DMS114 treated with DMSO at 0.1 percent for 48 hours (cell line): ENCODE measurements around the gene PLEKHA7.

Source experiments
- DNase-seq: peaks from one replicate; lab custom pipeline; 2025; ENCODE audit not compliant: unreplicated experiment; lab: John Stamatoyannopoulos, UW

PLEKHA7 gene

DNA sequence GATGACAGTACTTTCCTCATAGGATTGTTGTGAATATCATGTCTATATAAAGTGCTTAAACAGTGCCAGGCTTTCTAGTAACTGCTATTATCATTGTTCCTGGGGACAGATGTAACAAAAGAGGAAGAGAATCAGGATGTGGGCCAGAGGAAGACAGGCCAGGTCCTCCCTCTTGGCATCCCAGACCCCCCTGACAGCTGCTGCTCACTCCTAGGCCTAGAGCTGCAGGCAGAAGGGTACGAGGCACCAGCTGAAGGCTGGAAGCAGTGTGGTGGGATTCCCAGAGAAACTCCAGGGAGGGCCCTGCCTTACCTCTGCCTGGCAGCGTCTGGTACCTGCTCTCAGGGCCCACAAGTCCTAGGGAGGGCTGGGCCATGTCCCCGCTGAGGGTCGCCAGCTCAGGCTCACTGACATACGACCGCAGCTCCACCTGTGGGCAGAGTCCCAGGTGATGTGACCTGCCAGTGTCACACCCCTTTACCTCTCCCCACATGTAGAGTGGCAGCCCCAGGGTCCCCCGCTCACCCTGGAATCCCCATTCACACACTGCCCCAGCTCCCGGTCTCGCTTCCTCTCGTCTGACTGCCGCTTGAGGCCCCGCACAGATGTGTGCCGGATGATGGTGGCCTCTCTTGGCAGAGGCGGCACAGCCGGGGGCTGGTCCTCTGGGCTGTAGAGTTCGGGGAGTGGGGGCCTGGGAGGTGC lies 223.6 kb downstream of the PLEKHA7 start:
- no peak for DNase-seq

DNA sequence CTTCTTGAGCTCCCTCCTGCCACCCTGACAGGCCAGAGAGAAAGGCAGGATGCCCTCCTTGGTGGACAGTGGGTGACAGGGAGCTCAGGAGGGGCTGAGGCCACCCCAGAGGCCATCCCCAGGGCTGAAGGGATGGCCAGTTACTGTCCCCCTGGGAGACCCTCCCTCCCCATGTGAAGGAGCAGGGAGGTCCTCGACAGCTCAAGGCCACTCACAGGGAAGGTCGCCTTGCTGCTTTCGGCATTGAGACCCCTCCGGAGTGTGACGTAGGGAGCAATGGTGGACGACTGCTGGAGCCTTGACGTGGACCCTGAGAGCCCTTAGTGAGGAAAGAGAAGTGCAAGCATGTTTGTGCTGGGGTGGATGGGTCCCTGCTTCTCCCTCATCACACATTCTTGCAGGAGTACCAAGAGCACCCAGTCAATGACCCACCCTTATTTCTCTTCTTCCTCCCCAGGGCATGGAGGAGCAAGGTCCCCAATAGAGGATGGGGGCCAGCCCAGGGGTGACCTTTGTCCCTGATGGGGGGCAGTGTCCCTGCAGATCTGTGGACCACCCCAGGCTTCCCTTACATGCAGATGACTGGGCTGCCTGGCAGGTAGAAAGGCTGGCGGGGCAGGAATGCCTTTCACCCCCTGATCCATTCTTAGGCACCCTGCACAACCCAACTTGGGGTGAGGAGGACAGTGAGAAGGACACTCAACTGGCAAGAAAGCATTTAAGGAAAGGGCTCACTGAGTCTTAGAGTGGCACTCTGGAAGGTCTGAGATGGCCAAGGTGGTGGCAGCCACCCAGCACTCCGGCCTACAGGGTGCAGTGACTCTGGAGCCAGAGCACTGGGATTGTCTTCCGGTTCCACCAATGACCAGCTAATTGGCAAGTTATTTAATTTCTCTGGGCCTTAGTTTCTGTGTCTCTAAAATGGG lies 224.4 kb downstream of the PLEKHA7 start:
- no peak for DNase-seq

GRCh38 chr11:16789063-16789420 lies 225.2 kb downstream of the PLEKHA7 start:
- no peak for DNase-seq

DNA sequence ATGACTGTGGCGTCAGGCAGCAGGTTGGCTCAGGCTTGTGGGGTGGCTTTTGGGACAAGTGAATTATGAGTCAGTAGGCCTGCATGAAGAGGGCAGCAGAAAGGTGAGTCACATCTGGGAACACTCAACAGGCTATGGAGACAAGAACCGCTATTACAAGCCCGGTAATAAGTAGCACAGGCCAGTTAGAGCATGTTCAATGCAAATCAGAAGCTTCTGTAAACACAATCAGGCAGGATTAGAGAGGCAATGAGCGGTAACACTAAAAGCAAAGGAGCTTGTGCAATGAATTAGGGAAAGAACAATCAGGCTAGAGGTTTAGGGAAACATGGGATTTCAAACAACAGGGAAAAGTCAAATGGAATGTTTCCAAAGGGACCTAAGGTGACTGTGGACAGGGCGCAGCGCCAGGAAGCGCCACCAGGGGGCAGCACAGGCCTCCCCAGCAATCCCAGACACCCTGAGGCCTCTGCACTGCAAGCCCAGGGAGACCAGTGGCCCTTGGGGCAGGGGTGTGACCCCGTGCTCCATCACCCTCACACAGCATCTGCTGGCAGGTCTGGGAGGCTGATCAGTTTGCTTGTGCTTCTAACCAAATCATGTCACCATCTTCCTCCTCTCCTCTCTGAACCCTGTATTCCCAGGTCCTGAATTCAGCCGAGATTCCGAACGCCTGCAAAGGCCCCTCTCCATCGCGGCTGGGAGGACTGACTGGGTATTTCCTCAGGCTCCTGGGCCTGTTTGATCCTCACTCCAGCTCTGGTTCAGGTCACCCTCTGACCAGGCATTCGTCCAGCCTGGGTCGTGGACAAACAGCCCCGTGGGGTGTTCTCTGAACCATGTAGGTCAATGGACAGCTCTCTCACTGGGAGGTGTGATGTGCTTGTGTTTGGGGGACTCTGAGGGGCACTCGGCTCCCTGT lies 225.8 kb downstream of the PLEKHA7 start:
- DNase-seq = peak; percentile 1

DNA sequence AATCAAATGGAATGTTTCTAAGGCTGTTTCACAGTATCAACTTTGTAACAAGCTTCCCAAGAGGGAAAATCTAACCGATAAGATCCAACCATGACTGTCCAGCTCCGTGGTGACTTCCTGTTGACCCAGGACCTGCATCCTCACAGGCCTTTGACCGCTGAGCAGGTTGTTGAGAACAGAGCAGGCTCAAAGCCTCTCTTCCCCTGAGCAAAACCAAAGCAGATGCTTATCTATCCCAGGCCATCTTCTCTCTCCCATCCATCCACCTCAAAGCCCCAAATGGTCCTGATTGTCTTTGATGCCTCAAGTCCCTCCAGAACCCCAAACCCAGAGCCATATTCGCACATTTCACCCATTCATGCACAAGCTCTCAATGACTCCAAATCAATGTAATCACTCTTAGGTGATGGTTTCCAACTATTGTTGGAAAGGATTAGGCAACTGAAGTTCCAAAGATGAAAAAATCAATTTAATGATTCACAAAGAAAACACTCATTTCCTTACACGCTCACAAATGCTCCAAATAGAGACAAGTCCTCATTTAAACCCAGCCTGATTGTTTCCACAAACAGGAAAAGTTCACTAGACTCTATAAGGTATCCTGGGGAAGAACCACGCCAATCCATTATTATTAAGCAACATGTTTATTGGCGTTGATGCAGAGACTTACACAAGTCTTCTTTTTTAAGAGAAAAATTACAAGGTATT lies 227.0 kb downstream of the PLEKHA7 start:
- no peak for DNase-seq

GRCh38 chr11:16786131-16786530 lies 228.1 kb downstream of the PLEKHA7 start:
- no peak for DNase-seq

GRCh38 chr11:16785520-16786128 lies 228.6 kb downstream of the PLEKHA7 start:
- peak; percentile 19 for DNase-seq

GRCh38 chr11:16784666-16785065 lies 229.5 kb downstream of the PLEKHA7 start:
- no peak for DNase-seq

- DNase-seq = no peak
These were observed 230.1 kb downstream of the PLEKHA7 start for GRCh38 chr11:16784097-16784496.

DNA sequence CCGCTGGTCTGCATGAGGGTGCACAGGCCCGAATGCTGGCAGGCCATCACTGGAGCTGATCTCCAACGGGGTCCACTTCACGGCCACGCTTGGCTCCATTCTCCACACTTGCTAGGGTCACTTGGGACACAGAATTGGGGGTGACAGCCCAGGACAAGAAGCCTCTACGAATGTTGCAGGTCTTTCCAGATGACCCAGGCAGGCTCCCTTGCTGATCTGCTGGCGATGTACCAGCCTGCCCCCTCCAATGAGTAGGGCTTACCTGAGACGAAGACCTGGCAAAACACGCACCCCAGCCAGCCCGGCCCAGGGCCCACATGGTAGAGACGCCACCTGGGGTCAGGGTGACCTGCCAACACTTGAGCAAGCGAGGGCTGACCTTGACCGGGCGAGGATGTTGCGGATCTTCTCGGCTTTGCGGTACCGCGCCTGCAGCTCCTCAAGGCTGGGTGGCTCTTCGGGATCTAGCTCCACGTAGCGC lies 230.9 kb downstream of the PLEKHA7 start:
- DNase-seq = no peak

DNA sequence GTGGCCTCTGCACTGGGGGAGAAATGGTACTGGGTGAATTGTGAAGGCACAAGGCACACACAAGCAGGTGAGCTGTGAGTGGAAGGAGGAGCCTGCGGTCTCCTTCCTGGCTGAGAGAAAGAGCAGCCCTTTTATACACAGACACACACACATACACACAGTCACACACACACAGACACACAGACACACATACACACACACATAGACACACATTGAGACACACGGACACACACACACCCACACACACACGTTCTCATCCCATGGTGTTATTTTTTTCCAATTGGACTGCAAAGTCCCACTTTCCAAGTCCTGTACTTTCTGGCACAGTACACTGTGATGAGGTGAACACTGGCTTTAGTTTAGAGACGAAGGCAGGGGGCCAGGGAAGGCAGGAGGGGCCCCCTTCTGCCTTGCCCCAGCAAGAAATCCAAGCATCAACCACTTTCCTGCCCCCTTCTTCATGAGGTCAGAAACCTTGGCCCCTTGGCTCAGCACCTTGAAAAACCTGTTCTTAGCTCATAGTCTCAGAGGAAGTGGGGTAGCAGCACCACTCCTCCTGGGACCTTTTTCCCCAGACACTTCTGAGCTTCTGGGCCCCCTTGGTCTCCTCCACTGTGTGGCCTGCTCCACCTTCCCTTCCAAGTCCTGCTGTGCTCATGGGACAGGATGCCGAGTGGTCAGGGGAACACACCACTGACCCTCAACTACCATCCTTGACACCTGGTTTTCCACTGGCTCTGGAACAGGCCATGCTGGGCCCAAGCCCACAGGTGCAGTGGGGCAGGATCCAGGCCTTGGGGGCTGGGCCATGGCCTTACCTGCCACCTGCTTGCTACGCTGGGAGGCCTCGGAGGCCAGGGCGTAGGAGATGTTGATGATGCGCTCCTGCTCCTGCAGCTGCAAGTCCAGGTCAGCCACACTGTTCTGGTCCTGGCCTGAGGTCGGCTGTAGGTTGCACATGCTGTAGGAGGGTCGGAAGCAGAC lies 232.0 kb downstream of the PLEKHA7 start:
- DNase-seq = no peak

- DNase-seq = no peak
These were observed 233.3 kb downstream of the PLEKHA7 start for GRCh38 chr11:16780698-16781550.

DNA sequence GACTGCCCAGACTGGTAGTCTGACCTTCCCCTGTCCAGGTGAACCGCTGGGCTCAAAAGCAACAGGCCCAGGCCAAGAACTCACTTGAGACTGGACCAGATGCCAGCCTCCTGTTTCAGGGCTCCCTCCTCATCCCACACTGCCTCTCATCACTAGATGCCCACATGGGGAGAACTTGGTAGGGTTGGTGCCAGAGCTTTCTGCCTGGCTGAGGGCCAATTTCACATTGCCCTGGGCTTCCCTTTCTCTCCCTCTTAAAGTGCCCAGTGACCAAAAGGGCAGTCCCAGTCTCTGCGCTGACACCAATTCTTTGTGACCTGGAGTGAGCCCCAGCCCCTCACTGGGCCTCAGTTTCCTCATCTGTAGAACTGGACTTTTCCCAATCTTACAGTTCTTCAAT lies 234.1 kb downstream of the PLEKHA7 start:
- no peak for DNase-seq

- no peak for DNase-seq
These were observed 234.8 kb downstream of the PLEKHA7 start for GRCh38 chr11:16779436-16779835.

GRCh38 chr11:16778876-16779275 lies 235.3 kb downstream of the PLEKHA7 start:
- no peak for DNase-seq

- DNase-seq = no peak
These were observed 235.9 kb downstream of the PLEKHA7 start for GRCh38 chr11:16778286-16778685.

DNA sequence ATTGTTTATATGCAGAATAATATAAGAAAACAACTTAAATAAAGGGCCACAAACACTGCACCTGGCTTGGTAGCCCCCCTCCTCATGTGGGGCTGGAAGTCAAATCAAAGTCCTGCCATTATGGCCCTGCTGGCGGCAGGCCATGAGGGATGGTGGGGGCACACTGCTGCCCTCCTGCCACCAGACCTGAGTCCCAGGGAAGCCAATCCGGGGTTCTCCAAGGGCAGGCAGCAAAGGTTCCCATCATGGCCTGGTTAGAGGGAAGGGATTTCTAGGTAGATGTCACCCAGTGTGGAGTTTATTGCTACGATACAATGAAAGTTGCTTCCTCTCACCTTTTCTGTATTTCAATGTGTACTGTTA lies 236.6 kb downstream of the PLEKHA7 start:
- DNase-seq = no peak
